ENCODE data around the gene KIFC1. TPM values are rescaled to one million over a fixed set of nuclear protein-coding genes. Genes with fewer than 3 reads are reported as not detected.

The KIFC1 gene
- total RNA-seq, 1 experiment from 2014 or later, result 16.9 TPM

Small RNAs within 50 kb of the gene (small RNA-seq; reads per million reads assigned to genes)
- 0 reads per million in 2 experiments for gene RPL35AP4
- gene ZBTB9, result 0 reads per million in 2 experiments

Other genes with a start within 250 kb of the KIFC1 start
- gene COL11A2, start 199.4 kb upstream of the KIFC1 start, total RNA-seq (2014; rRNA removed; shearing (Covaris generic)), result 0.05 TPM in 1 of 2 replicates, not detected in the other
- 13.7 and 14.0 TPM in 2 replicates for gene RXRB, start 191.2 kb upstream of the KIFC1 start, total RNA-seq (2014; rRNA removed; shearing (Covaris generic))
- 37.8 and 44.8 TPM in 2 replicates for gene SLC39A7, start 191.0 kb upstream of the KIFC1 start, total RNA-seq (2014; rRNA removed; shearing (Covaris generic))
- 10.3 and 12.5 TPM in 2 replicates for gene HSD17B8, start 187.2 kb upstream of the KIFC1 start, total RNA-seq (2014; rRNA removed; shearing (Covaris generic))
- 8.7 and 10.8 TPM in 2 replicates for gene RING1, start 183.3 kb upstream of the KIFC1 start, total RNA-seq (2014; rRNA removed; shearing (Covaris generic))
- gene VPS52, start 119.9 kb upstream of the KIFC1 start, total RNA-seq (2014; rRNA removed; shearing (Covaris generic)), result 36.0 and 39.7 TPM in 2 replicates
- 4,945 and 5,414 TPM in 2 replicates for gene RPS18, start 119.7 kb upstream of the KIFC1 start, total RNA-seq (2014; rRNA removed; shearing (Covaris generic))
- 0.69 and 1.8 TPM in 2 replicates for gene B3GALT4, start 114.7 kb upstream of the KIFC1 start, total RNA-seq (2014; rRNA removed; shearing (Covaris generic))
- gene WDR46, start 102.6 kb upstream of the KIFC1 start, total RNA-seq (2014; rRNA removed; shearing (Covaris generic)), result 28.8 and 29.4 TPM in 2 replicates
- gene PFDN6, start 102.2 kb upstream of the KIFC1 start, total RNA-seq (2014; rRNA removed; shearing (Covaris generic)), result 61.7 and 69.2 TPM in 2 replicates
- 16.0 and 16.9 TPM in 2 replicates for gene RGL2, start 92.9 kb upstream of the KIFC1 start, total RNA-seq (2014; rRNA removed; shearing (Covaris generic))
- gene TAPBP, start 77.7 kb upstream of the KIFC1 start, total RNA-seq (2014; rRNA removed; shearing (Covaris generic)), result 45.3 and 58.5 TPM in 2 replicates
- 8.6 and 8.7 TPM in 2 replicates for gene ZBTB22, start 74.1 kb upstream of the KIFC1 start, total RNA-seq (2014; rRNA removed; shearing (Covaris generic))
- 22.3 and 23.9 TPM in 2 replicates for gene DAXX, start 68.9 kb upstream of the KIFC1 start, total RNA-seq (2014; rRNA removed; shearing (Covaris generic))
- 15.9 and 18.8 TPM in 2 replicates for gene PHF1, start 19.2 kb downstream of the KIFC1 start, total RNA-seq (2014; rRNA removed; shearing (Covaris generic))
- gene CUTA, start 26.3 kb downstream of the KIFC1 start, total RNA-seq (2014; rRNA removed; shearing (Covaris generic)), result 132 and 160 TPM in 2 replicates
- gene SYNGAP1, start 28.2 kb downstream of the KIFC1 start, total RNA-seq (2014; rRNA removed; shearing (Covaris generic)), result 1.2 TPM in 2 replicates
- gene ZBTB9, start 62.8 kb downstream of the KIFC1 start, total RNA-seq (2014; rRNA removed; shearing (Covaris generic)), result 5.2 and 6.4 TPM in 2 replicates
- 13.2 and 14.6 TPM in 2 replicates for gene BAK1, start 188.5 kb downstream of the KIFC1 start, total RNA-seq (2014; rRNA removed; shearing (Covaris generic))
- 31.9 and 38.9 TPM in 2 replicates for gene ITPR3, start 229.5 kb downstream of the KIFC1 start, total RNA-seq (2014; rRNA removed; shearing (Covaris generic))

Measured in NCI-H460 (cell line).